Loucy (cell line): Measurements from ENCODE around the gene ATP5F1C.

Experiments
- H2AFZ ChIP-seq: fragments of 200-600 bp; sonication (generic); 2 replicates; pipeline ENCODE4 v1.6.0; 2016; ENCODE audit warnings: antibody characterized with exemption, mild to moderate bottlenecking, low read length, moderate library complexity
- H3F3A ChIP-seq: fragments of 200-600 bp; 2 replicates; pipeline ENCODE4 v1.6.0; 2016; ENCODE audit warnings: antibody characterized with exemption, low read depth, mild to moderate bottlenecking
- H3K27me3 ChIP-seq: fragments of 200-600 bp; sonication (generic); 2 replicates; pipeline ENCODE4 v1.6.1; 2014; ENCODE audit warnings: low read length, mild to moderate bottlenecking; ENCODE audit not compliant: insufficient read depth, poor library complexity, severe bottlenecking
- H3K36me3 ChIP-seq: fragments of 200-600 bp; sonication (generic); 2 replicates; pipeline ENCODE4 v1.6.1; 2016; ENCODE audit warnings: low read length; ENCODE audit not compliant: insufficient read depth
- H3K4me1 ChIP-seq: fragments of 200-600 bp; sonication (generic); 2 replicates; pipeline ENCODE4 v1.5.1; 2014; ENCODE audit warnings: low read length, mild to moderate bottlenecking; ENCODE audit not compliant: insufficient read depth, poor library complexity, severe bottlenecking
- H3K4me2 ChIP-seq: fragments of 200-600 bp; sonication (generic); 2 replicates; pipeline ENCODE4 v1.6.0; 2014; ENCODE audit warnings: antibody characterized with exemption, low read length, low read depth, mild to moderate bottlenecking; ENCODE audit not compliant: poor library complexity, severe bottlenecking
- H3K4me3 ChIP-seq: fragments of 200-600 bp; sonication (generic); 2 replicates; pipeline ENCODE4 v1.5.1; 2014; ENCODE audit warnings: low read length, mild to moderate bottlenecking, mixed read lengths; ENCODE audit not compliant: poor library complexity, severe bottlenecking
- H3K79me2 ChIP-seq: fragments of 200-600 bp; sonication (generic); 2 replicates; pipeline ENCODE4 v1.6.1; 2014; ENCODE audit warnings: low read length; ENCODE audit not compliant: insufficient read depth
- H3K9ac ChIP-seq: fragments of 200-600 bp; sonication (generic); 2 replicates; pipeline ENCODE4 v1.6.0; 2014; ENCODE audit warnings: mild to moderate bottlenecking, low read depth, low read length, moderate library complexity; ENCODE audit not compliant: poor library complexity, severe bottlenecking
- H3K9me2 ChIP-seq: fragments of 200-600 bp; sonication (generic); replicated peaks from 2 replicates; pipeline ENCODE4 v1.6.1; 2016; ENCODE audit warnings: low read depth, low read length, mixed read lengths
- H3K9me3 ChIP-seq: fragments of 200-600 bp; sonication (generic); 2 replicates; pipeline ENCODE4 v1.6.1; 2014; ENCODE audit warnings: mild to moderate bottlenecking, antibody characterized with exemption, low read length, low read depth; ENCODE audit not compliant: insufficient read depth
- H4K20me1 ChIP-seq: fragments of 200-600 bp; sonication (generic); 2 replicates; pipeline ENCODE4 v1.6.0; 2014; ENCODE audit warnings: antibody characterized with exemption, low read length, mild to moderate bottlenecking; ENCODE audit not compliant: insufficient read depth, poor library complexity, severe bottlenecking
- CTCF ChIP-seq: fragments of 200-600 bp; sonication (generic); conservative IDR thresholded peaks from 2 replicates; pipeline ENCODE4 v1.5.1; 2014; ENCODE audit warnings: mild to moderate bottlenecking, antibody characterized with exemption, low read length
- EZH2phosphoT487 ChIP-seq: fragments of 200-600 bp; IDR thresholded peaks from 2 replicates; pipeline ENCODE4 v1.6.1; 2018; ENCODE audit warnings: antibody characterized with exemption, mild to moderate bottlenecking, moderate library complexity, borderline replicate concordance

Gene ATP5F1C

DNA sequence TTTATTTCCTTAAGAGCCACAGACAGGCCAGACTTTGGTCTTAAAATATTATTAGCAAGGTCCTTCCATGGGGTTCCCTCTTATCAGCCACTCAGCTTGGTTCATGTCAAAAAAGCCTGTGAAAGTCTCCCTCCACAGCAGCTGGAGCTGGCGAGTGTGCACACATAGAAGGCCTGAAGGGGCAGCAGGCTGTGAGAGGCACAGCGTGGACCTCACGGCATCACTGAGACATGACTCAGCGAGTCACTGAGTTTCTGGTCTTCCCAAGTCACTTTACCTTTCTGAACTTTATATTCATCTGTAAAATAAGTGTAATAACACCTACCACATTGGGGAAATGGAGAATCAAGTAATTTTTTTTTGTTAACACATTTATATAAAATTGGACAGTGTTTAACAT lies 39.0 kb downstream of the ATP5F1C start:
- H3K27me3 ChIP-seq = no peaks in the 10 kb centered on the region
- no peak for TF ChIP-seq EZH2phosphoT487
- TF ChIP-seq CTCF = peak; percentile 33; the same call in 1 of the 2 replicates

GRCh38 chr10:7829289-7829834 lies 41.4 kb downstream of the ATP5F1C start:
- Histone ChIP-seq H3K9ac (no peak overlapping the region), H3K4me2 (no peak overlapping the region), H3K9me3 (no peaks in the 10 kb centered on the region), H3K36me3 (peaks cover 24% of the 10 kb centered on the region; the same call in 1 of the 2 replicates), H2AFZ (no peak overlapping the region), H3F3A (no peaks in the 10 kb centered on the region), H3K27me3 (no peaks in the 10 kb centered on the region), H3K4me1 (peaks cover 4% of the 10 kb centered on the region), H4K20me1 (no peaks in the 10 kb centered on the region), H3K9me2 (no peaks in the 10 kb centered on the region), H3K79me2 (peaks cover 49% of the 10 kb centered on the region; the same call in 1 of the 2 replicates), H3K4me3 (no peak overlapping the region)
- TF ChIP-seq EZH2phosphoT487 (no peak), CTCF (no peak)

More for the DNA sequence above, 39.0 kb downstream of the ATP5F1C start:
- Histone ChIP-seq H4K20me1 (no peaks in the 10 kb centered on the region), H3K9me3 (no peaks in the 10 kb centered on the region), H3K79me2 (peaks cover 48% of the 10 kb centered on the region), H3K4me3 (no peak overlapping the region), H3F3A (no peaks in the 10 kb centered on the region), H3K4me1 (peaks cover 4% of the 10 kb centered on the region), H3K9me2 (no peaks in the 10 kb centered on the region), H3K36me3 (peaks cover 26% of the 10 kb centered on the region; the same call in 1 of the 2 replicates), H2AFZ (no peak overlapping the region), H3K9ac (no peak overlapping the region), H3K4me2 (no peak overlapping the region)

GRCh38 chr10:7832060-7832459 lies 44.1 kb downstream of the ATP5F1C start:
- Histone ChIP-seq H3K9me3 (no peaks in the 10 kb centered on the region), H3K79me2 (peaks cover 62% of the 10 kb centered on the region; the same call in 1 of the 2 replicates), H3K27me3 (no peaks in the 10 kb centered on the region), H3K9ac (no peak overlapping the region), H3F3A (no peaks in the 10 kb centered on the region), H3K4me1 (no peaks in the 10 kb centered on the region), H2AFZ (no peak overlapping the region), H4K20me1 (no peaks in the 10 kb centered on the region), H3K4me2 (no peak overlapping the region), H3K9me2 (no peaks in the 10 kb centered on the region), H3K4me3 (no peak overlapping the region), H3K36me3 (peaks cover 14% of the 10 kb centered on the region; the same call in 1 of the 2 replicates)
- no peak for TF ChIP-seq CTCF
- TF ChIP-seq EZH2phosphoT487 = no peak
